ENCODE results near the gene DNASE1L3. TPM values are rescaled to one million over a fixed set of nuclear protein-coding genes. Genes with fewer than 3 reads are reported as not detected.

Gene DNASE1L3
- total and polyA plus RNA-seq, 2 of the 13 experiments (the other 11 are each of a cell fraction or from before 2014, with no cell fraction given) = 0.86 to 1.7 TPM

DNA sequence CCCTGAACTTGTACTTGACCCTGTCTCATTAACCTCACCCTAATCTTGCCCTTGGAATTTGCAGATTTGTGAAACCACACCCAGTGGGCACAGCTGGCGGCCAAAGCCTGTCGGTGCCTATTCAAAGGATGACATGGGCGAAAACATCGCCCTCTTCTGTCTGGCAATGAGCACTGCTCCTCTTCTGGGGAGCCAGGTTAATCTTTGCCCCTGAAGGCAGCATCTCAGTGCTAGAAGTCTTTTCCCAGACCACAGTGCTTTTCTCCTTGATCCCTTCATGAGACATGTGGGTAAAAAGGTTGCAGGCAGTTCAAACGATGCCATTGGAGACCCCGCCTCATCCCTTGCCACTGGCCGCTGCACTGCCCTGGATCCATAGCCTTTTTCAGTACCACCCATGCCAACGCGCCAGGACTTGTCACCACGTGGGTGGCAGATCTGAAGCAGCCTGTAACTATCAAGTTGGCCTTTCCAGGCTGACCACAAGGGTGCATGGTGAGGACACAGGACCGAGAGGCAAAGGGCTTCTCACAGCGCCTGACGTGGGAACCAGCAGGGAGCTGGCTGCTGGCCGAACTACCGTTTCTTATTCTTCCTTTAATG is 6.5 kb upstream of the DNASE1L3 start (continued):
- TF ChIP-seq, protein P1, sequence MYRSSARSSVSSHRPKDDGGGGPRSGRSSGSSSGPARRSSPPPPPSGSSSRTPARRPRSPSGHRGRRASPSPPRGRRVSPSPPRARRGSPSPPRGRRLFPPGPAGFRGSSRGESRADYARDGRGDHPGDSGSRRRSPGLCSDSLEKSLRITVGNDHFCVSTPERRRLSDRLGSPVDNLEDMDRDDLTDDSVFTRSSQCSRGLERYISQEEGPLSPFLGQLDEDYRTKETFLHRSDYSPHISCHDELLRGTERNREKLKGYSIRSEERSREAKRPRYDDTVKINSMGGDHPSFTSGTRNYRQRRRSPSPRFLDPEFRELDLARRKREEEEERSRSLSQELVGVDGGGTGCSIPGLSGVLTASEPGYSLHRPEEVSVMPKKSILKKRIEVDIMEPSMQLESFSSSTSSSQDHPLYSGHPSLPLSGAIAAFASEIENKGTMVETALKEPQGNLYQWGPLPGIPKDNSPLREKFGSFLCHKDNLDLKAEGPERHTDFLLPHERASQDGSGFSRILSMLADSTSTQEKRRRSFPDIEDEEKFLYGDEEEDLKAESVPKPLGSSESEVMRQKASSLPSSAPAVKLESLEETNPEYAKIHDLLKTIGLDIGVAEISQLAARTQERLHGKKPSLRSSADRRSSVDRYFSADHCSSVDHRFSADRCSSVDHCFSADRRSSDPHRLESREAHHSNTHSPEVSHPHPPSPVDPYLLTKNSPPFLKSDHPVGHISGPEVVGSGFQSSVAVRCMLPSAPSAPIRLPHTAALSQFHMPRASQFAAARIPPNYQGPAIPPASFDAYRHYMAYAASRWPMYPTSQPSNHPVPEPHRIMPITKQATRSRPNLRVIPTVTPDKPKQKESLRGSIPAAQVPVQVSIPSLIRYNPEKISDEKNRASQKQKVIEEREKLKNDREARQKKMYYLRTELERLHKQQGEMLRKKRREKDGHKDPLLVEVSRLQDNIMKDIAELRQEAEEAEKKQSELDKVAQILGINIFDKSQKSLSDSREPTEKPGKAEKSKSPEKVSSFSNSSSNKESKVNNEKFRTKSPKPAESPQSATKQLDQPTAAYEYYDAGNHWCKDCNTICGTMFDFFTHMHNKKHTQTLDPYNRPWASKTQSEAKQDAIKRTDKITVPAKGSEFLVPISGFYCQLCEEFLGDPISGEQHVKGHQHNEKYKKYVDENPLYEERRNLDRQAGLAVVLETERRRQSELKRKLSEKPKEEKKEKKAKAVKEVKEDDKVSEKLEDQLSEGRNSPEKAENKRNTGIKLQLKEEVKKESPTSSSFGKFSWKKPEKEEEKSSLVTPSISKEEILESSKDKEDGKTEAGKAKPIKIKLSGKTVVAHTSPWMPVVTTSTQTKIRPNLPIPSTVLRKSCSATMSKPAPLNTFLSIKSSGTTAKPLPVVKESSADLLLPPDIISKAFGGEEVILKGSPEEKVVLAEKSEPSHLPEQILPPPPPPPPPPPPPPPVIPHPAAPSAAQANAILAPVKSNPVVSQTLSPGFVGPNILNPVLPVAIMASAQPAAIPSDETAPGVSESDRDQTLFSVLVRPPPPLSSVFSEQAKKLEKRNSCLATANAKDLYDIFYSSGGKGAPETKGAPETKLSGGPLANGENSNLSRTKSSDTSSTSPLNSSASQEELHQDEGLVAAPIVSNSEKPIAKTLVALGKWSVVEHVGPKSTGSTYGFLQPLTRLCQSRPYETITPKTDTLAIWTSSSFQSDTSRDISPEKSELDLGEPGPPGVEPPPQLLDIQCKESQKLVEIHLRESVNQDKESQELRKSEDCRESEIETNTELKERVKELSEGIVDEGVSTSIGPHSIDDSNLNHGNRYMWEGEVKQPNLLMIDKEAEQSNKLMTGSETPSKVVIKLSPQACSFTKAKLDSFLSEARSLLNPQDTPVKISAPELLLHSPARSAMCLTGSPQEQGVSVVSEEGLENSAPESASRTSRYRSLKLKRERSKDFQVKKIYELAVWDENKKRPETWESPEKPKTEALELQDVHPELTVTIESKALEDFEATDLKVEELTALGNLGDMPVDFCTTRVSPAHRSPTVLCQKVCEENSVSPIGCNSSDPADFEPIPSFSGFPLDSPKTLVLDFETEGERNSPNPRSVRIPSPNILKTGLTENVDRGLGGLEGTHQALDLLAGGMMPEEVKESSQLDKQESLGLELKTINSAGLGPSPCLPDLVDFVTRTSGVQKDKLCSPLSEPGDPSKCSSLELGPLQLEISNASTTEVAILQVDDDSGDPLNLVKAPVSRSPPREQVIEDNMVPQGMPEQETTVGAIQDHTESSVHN (CRISPR knock-in tag; IDR thresholded peaks at IDR 0.05) = 0 out of 2 replicates have a peak, but pooled peaks have one; percentile 39
- TF ChIP-seq, protein P2, sequence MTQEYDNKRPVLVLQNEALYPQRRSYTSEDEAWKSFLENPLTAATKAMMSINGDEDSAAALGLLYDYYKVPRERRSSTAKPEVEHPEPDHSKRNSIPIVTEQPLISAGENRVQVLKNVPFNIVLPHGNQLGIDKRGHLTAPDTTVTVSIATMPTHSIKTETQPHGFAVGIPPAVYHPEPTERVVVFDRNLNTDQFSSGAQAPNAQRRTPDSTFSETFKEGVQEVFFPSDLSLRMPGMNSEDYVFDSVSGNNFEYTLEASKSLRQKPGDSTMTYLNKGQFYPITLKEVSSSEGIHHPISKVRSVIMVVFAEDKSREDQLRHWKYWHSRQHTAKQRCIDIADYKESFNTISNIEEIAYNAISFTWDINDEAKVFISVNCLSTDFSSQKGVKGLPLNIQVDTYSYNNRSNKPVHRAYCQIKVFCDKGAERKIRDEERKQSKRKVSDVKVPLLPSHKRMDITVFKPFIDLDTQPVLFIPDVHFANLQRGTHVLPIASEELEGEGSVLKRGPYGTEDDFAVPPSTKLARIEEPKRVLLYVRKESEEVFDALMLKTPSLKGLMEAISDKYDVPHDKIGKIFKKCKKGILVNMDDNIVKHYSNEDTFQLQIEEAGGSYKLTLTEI (CRISPR knock-in tag; conservative IDR thresholded peaks at IDR 0.05) = no peak
- TF ChIP-seq, protein P3, sequence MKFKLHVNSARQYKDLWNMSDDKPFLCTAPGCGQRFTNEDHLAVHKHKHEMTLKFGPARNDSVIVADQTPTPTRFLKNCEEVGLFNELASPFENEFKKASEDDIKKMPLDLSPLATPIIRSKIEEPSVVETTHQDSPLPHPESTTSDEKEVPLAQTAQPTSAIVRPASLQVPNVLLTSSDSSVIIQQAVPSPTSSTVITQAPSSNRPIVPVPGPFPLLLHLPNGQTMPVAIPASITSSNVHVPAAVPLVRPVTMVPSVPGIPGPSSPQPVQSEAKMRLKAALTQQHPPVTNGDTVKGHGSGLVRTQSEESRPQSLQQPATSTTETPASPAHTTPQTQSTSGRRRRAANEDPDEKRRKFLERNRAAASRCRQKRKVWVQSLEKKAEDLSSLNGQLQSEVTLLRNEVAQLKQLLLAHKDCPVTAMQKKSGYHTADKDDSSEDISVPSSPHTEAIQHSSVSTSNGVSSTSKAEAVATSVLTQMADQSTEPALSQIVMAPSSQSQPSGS (CRISPR knock-in tag; IDR thresholded peaks at IDR 0.05) = peak; percentile 27; the same call in 1 of the 2 replicates
- TF ChIP-seq MIER2 (CRISPR knock-in tag; IDR thresholded peaks at IDR 0.05) = peak; percentile 65
- TF ChIP-seq, protein P4, sequence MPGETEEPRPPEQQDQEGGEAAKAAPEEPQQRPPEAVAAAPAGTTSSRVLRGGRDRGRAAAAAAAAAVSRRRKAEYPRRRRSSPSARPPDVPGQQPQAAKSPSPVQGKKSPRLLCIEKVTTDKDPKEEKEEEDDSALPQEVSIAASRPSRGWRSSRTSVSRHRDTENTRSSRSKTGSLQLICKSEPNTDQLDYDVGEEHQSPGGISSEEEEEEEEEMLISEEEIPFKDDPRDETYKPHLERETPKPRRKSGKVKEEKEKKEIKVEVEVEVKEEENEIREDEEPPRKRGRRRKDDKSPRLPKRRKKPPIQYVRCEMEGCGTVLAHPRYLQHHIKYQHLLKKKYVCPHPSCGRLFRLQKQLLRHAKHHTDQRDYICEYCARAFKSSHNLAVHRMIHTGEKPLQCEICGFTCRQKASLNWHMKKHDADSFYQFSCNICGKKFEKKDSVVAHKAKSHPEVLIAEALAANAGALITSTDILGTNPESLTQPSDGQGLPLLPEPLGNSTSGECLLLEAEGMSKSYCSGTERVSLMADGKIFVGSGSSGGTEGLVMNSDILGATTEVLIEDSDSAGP (CRISPR knock-in tag; IDR thresholded peaks at IDR 0.05; ENCODE audit: borderline replicate concordance) = peak; percentile 62
- TF ChIP-seq SOX13 (IDR thresholded peaks at IDR 0.05) = no peak
- peak in 1 of 2 experiments; percentile 43; a peak in 2 of 4 replicates for TF ChIP-seq SOX13 (CRISPR knock-in tag; conservative IDR thresholded peaks at IDR 0.05 in 1 of 2, IDR thresholded peaks at IDR 0.05 in 1 of 2)
- no peak for TF ChIP-seq ZNF33B (CRISPR knock-in tag; IDR thresholded peaks at IDR 0.05)
- no peak for TF ChIP-seq ZFP62 (CRISPR knock-in tag; IDR thresholded peaks at IDR 0.05)
- TF ChIP-seq PAX8 (CRISPR knock-in tag; IDR thresholded peaks at IDR 0.05; ENCODE audit: borderline replicate concordance) = no peak
- no peak for TF ChIP-seq SMARCC2 (IDR thresholded peaks at IDR 0.05)
- TF ChIP-seq SOX5 (CRISPR knock-in tag; IDR thresholded peaks at IDR 0.05; ENCODE audit: borderline replicate concordance) = peak; percentile 54; the same call in 1 of the 2 replicates
- peak; percentile 56; the same call in 1 of the 2 replicates for TF ChIP-seq ZMYM4 (CRISPR knock-in tag; IDR thresholded peaks at IDR 0.05)
- TF ChIP-seq, protein P5, sequence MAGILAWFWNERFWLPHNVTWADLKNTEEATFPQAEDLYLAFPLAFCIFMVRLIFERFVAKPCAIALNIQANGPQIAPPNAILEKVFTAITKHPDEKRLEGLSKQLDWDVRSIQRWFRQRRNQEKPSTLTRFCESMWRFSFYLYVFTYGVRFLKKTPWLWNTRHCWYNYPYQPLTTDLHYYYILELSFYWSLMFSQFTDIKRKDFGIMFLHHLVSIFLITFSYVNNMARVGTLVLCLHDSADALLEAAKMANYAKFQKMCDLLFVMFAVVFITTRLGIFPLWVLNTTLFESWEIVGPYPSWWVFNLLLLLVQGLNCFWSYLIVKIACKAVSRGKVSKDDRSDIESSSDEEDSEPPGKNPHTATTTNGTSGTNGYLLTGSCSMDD (CRISPR knock-in tag; IDR thresholded peaks at IDR 0.05) = no peak
